Measurements from ENCODE around the gene RGS1. TPM values are rescaled to one million over a fixed set of nuclear protein-coding genes. Genes with fewer than 3 reads are reported as not detected.

The RGS1 gene
- total RNA-seq, 1 experiment from 2014 or later, result not detected

DNA sequence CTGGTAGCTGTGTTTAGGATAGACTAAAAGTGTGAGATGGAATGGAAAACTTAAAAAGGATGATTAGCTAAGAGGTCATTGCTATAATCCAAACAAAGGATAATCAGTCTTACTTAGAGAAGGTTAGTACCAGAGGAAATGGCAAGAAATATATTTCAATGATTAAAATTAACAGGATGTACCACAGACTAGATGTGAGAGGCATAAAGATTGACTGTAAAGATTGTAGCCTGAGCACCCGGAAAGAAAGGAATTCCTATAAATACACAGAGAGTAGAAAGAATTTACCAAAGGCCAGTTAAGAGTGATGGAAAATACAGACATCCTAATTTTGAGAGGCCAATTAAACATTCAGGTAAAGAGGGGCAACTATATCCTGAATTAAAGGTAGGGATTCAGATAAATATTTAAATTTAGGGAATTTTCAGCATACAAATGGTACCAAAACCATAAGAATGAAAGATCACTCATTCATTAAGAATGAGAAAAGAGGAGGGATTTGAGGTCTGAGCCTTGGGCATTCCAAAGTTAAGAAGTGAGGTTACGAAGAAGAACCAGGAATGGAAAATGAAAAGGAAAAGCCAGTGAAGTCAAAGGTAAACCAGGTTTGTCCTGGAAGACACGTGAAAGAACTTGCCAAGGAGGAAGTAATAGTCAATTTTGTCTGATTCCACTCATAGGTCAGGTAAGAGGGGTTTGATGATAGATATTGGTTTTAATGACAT is 46.4 kb upstream of the RGS1 start:
- H3K36me3 Mint-ChIP-seq (ENCODE audit: insufficient read depth in 1 of 3, low read depth in 3 of 3), result no peaks in the 10 kb centered on the region
- Histone ChIP-seq H3K18ac (ENCODE audit: insufficient read length, low read depth, low read length) (no peak overlapping the region), H3K9ac (ENCODE audit: extremely low read depth, insufficient read length, low read length) (no peak overlapping the region), H3K56ac (ENCODE audit: insufficient read length, low read depth, low read length) (no peak overlapping the region), H4K20me1 (ENCODE audit: control insufficient read depth, insufficient read depth, insufficient read length) (no peaks in the 10 kb centered on the region), H3K4me2 (ENCODE audit: insufficient read depth, insufficient read length, low read length) (no peak overlapping the region), H3K4ac (ENCODE audit: low read depth, low read length) (no peak overlapping the region), H3K23ac (ENCODE audit: insufficient read length, low read depth, low read length) (no peak overlapping the region), H3K14ac (ENCODE audit: insufficient read depth, low read length) (no peak overlapping the region), H3K79me2 (ENCODE audit: insufficient read depth, low read length) (no peaks in the 10 kb centered on the region), H2BK5ac (ENCODE audit: insufficient read length, low read length) (no peak overlapping the region), H4K8ac (replicated peaks; ENCODE audit: insufficient read length, low read depth, low read length) (no peak overlapping the region), H2BK12ac (ENCODE audit: insufficient read length, low read depth, low read length) (no peak overlapping the region), H3K4me1 (ENCODE audit: insufficient read depth, low read length) (no peaks in the 10 kb centered on the region), H3K79me1 (ENCODE audit: insufficient read depth, low read depth, low read length, poor library complexity, severe bottlenecking) (no peaks in the 10 kb centered on the region), H2BK15ac (ENCODE audit: low read depth, low read length) (no peak overlapping the region), H2BK20ac (ENCODE audit: low read depth, low read length, poor library complexity, severe bottlenecking) (no peak overlapping the region), H3T11ph (ENCODE audit: low read length) (no peak overlapping the region), H3K23me2 (ENCODE audit: insufficient read length, low read depth, low read length, poor library complexity, severe bottlenecking) (no peaks in the 10 kb centered on the region), H2AFZ (ENCODE audit: low read length) (no peak overlapping the region), H3K9me3 (ENCODE audit: control insufficient read depth, low read depth, low read length) (no peaks in the 10 kb centered on the region), H3K27me3 (ENCODE audit: insufficient read depth, low read length) (no peaks in the 10 kb centered on the region), H4K91ac (ENCODE audit: insufficient read length, low read depth, low read length) (no peak overlapping the region), H3K27ac (ENCODE audit: insufficient read length, low read depth, low read length) (no peak overlapping the region), H2AK5ac (ENCODE audit: insufficient read length, low read length) (no peak overlapping the region), H2BK120ac (ENCODE audit: low read depth, low read length, poor library complexity, severe bottlenecking) (no peak overlapping the region), H4K5ac (ENCODE audit: insufficient read length, low read depth, low read length) (no peak overlapping the region)
- no peak overlapping the region for H3K4me3 Mint-ChIP-seq
- peaks cover 12 to 20% of the 10 kb centered on the region in 2 experiments for H3K4me1 Mint-ChIP-seq
- no CpG with 5 or more reads among the region's 3 CpGs for WGBS (ENCODE audit: extremely low coverage, insufficient read length, low lambda C conversion rate)
- H3K27me3 Mint-ChIP-seq (ENCODE audit: low read depth), result no peaks in the 10 kb centered on the region
- peaks cover 2 to 4% of the 10 kb centered on the region in 2 experiments; a peak in 3 of 5 replicates for H3K9me3 Mint-ChIP-seq
- H3K27ac Mint-ChIP-seq, result peak overlapping the region in 1 of 3 experiments; percentile 0; a peak in 3 of 7 replicates
- no peak for DNase-seq
- TF ChIP-seq, protein P1, sequence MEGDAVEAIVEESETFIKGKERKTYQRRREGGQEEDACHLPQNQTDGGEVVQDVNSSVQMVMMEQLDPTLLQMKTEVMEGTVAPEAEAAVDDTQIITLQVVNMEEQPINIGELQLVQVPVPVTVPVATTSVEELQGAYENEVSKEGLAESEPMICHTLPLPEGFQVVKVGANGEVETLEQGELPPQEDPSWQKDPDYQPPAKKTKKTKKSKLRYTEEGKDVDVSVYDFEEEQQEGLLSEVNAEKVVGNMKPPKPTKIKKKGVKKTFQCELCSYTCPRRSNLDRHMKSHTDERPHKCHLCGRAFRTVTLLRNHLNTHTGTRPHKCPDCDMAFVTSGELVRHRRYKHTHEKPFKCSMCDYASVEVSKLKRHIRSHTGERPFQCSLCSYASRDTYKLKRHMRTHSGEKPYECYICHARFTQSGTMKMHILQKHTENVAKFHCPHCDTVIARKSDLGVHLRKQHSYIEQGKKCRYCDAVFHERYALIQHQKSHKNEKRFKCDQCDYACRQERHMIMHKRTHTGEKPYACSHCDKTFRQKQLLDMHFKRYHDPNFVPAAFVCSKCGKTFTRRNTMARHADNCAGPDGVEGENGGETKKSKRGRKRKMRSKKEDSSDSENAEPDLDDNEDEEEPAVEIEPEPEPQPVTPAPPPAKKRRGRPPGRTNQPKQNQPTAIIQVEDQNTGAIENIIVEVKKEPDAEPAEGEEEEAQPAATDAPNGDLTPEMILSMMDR (conservative IDR thresholded peaks at IDR 0.05), result no peak
